Measurements from ENCODE around the gene C3orf70.

C3orf70 gene

GRCh38 chr3:185152410-185153170 is at the start of gene C3orf70:
C3orf70 (minus strand) TSS chr3:185153060; CDS start chr3:185152823, 237 bp downstream.
- peak in 1 of 2 donors; percentile 18 for DNase-seq (ENCODE audit: low read depth in 2 of 2)

- no peak for DNase-seq (ENCODE audit: low read depth in 2 of 2)
These were observed 47.8 kb upstream of the C3orf70 start for GRCh38 chr3:185200639-185201038.

- no peak for DNase-seq (ENCODE audit: low read depth in 2 of 2)
These were observed 46.8 kb upstream of the C3orf70 start for GRCh38 chr3:185199671-185200070.

- no peak for DNase-seq (ENCODE audit: low read depth in 2 of 2)
These were observed 46.3 kb upstream of the C3orf70 start for GRCh38 chr3:185199206-185199605.

GRCh38 chr3:185197068-185197467 is 44.2 kb upstream of the C3orf70 start:
- DNase-seq (ENCODE audit: low read depth in 2 of 2) = no peak

- no peak for DNase-seq (ENCODE audit: low read depth in 2 of 2)
These were observed 42.8 kb upstream of the C3orf70 start for GRCh38 chr3:185195652-185196051.

- no peak for DNase-seq (ENCODE audit: low read depth in 2 of 2)
These were observed 36.0 kb upstream of the C3orf70 start for GRCh38 chr3:185188816-185189215.

- DNase-seq (ENCODE audit: low read depth in 2 of 2) = no peak
These were observed 34.5 kb upstream of the C3orf70 start for GRCh38 chr3:185187391-185187790.

- DNase-seq (ENCODE audit: low read depth in 2 of 2) = peak; percentile 9 to 30
These were observed 24.0 kb upstream of the C3orf70 start for GRCh38 chr3:185176750-185177359.

GRCh38 chr3:185175370-185175987 is 22.6 kb upstream of the C3orf70 start:
- DNase-seq (ENCODE audit: low read depth in 2 of 2) = no peak

GRCh38 chr3:185172086-185173049 is 19.5 kb upstream of the C3orf70 start:
- no peak for DNase-seq (ENCODE audit: low read depth in 2 of 2)

- no peak for DNase-seq (ENCODE audit: low read depth in 2 of 2)
These were observed 11.8 kb upstream of the C3orf70 start for GRCh38 chr3:185164428-185165217.

- no peak for DNase-seq (ENCODE audit: low read depth in 2 of 2)
These were observed 9.8 kb upstream of the C3orf70 start for GRCh38 chr3:185162634-185163033.

GRCh38 chr3:185161761-185162160 is 8.9 kb upstream of the C3orf70 start:
- DNase-seq (ENCODE audit: low read depth in 2 of 2) = no peak

GRCh38 chr3:185157347-185157746 is 4.5 kb upstream of the C3orf70 start:
- DNase-seq (ENCODE audit: low read depth in 2 of 2) = no peak

GRCh38 chr3:185155678-185156077 is 2.8 kb upstream of the C3orf70 start:
- no peak for DNase-seq (ENCODE audit: low read depth in 2 of 2)

- no peak for DNase-seq (ENCODE audit: low read depth in 2 of 2)
These were observed 1.2 kb upstream of the C3orf70 start for GRCh38 chr3:185153861-185154629.

- DNase-seq (ENCODE audit: low read depth in 2 of 2) = no peak
These were observed 411 bp upstream of the C3orf70 start for GRCh38 chr3:185153171-185153771.

GRCh38 chr3:185151964-185152409 is 873 bp downstream of the C3orf70 start:
- DNase-seq (ENCODE audit: low read depth in 2 of 2) = no peak

All from stimulated activated CD4-positive, alpha-beta T cell treated with anti-CD3 and anti-CD28 coated beads, Interleukin-4, amount 100 ng/mL, for 48 hours (primary cell).